GM18526 (cell line): ENCODE data around the gene TIGD7.

ENCODE experiments used
- POLR2A ChIP-seq: IDR thresholded peaks from 3 replicates; pipeline ENCODE4 v1.6.1; 2011; ENCODE audit not compliant: insufficient read length; ENCODE audit errors: extremely low read depth

The TIGD7 gene

DNA sequence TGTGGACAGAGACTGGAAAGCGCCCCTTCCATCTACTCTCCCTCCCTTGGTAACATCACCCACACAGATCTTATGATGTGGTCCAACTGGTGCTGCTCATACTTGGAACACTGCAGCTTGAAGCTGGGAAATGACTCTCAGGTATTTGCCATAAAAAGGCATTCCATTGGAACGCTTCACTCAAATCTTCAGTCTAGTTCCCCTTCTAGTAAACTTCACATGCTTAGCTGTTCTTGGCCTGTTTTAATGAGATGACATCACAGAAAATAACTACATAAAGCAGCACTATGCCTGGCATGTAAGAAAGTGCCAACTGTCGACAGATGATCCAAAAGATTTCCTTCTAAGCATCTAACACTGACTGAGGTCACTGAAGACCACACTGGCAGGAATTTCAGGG is 12.6 kb downstream of the TIGD7 start:
- no peak for TF ChIP-seq POLR2A

- no peak for TF ChIP-seq POLR2A
Measured at GRCh38 chr16:3289998-3290673, 15.1 kb downstream of the TIGD7 start.

GRCh38 chr16:3285131-3285530 is 20.1 kb downstream of the TIGD7 start:
- no peak for TF ChIP-seq POLR2A

- no peak for TF ChIP-seq POLR2A
Measured at GRCh38 chr16:3283543-3284447, 21.4 kb downstream of the TIGD7 start.

DNA sequence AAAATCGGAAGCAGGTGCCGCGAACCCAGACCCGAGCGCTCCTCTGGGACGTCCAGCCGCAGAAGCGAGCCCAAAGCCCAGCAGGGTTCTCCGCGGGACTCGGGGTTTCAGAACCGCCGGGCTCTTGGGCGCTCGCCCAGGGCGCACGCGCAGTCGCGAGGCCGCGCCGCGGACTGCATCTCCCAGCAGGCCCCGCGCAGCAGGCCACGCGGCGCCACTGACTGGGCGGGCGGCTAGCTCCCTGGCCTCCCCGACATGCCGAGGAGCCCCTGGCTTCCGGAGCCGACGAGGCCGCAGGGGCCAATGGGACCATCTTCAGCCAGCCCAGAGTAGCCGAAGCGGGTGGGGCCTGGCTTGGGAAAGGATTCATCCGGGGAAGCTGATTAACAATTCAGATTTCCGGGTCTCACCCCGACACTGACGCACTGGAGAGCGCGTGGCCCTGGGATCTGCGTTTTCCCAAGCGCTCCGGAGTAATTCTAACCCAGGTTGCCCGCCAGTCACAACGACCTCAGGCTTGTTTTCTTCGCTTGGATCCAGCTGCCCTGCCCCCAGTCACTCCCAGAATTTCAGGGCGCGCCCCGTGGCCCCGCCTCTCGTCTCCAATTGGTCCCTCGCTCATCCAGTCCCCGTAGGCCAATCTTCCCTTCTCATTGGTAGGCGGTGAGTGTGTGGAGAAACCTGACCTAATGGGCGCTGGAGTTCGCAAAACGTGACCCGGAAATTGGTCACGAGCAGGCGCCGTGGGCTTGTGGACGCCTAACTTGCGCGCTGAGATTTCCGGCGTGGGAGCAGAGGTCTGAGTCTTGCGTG is 22.3 kb downstream of the TIGD7 start, which contains the start of gene ZNF263:
Gene ZNF263, plus strand, starts transcription at position 762 of the 813 bp plus-strand sequence. CDS start 328 bp downstream, outside the sequence.
- TF ChIP-seq POLR2A: peak; percentile 64

- no peak for TF ChIP-seq POLR2A
Measured at GRCh38 chr16:3282103-3282729, 23.0 kb downstream of the TIGD7 start.

GRCh38 chr16:3281222-3281820 is 23.9 kb downstream of the TIGD7 start:
- no peak for TF ChIP-seq POLR2A

GRCh38 chr16:3276679-3277078 is 28.6 kb downstream of the TIGD7 start:
- TF ChIP-seq POLR2A: no peak

- TF ChIP-seq POLR2A: no peak
Measured at GRCh38 chr16:3274947-3275346, 30.3 kb downstream of the TIGD7 start.

- TF ChIP-seq POLR2A: no peak
Measured at GRCh38 chr16:3274490-3274889, 30.7 kb downstream of the TIGD7 start.

DNA sequence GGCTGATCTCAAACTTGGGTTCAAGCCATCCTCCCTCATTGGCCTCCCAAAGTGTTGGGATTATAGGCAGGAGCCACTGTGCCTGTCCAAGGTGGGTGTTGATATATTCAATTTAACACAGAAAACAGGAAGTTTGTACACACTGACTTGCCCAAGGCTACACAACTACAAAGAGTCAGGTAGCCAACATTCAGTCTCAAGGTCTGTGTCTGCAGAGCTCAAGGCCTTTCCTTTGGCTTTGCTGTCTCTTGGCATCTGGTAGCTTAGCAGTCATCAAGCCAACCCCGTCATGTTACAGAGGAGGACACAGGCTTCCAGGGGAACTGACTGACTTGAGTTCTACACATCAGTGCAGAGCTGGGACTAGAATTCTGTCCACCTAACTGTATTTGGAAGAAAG is 36.9 kb downstream of the TIGD7 start:
- TF ChIP-seq POLR2A: no peak

GRCh38 chr16:3266873-3267537 is 38.2 kb downstream of the TIGD7 start:
- no peak for TF ChIP-seq POLR2A

- peak; percentile 82 for TF ChIP-seq POLR2A
Measured at GRCh38 chr16:3264137-3265036, 40.8 kb downstream of the TIGD7 start.
